Bronchial epithelial cell (primary cell): ENCODE results near the gene LAMP5. TPM values are rescaled to one million over a fixed set of nuclear protein-coding genes. Genes with fewer than 3 reads are reported as not detected.

ENCODE experiments used
- DNase-seq: peaks from one replicate; pipeline ENCODE4 v3.0.0-alpha.2; 2010; ENCODE audit warnings: low read depth
- FAIRE-seq: peaks from 2 replicates; lab custom pipeline; 2011; peaks lifted over from hg19 to GRCh38; lab: Jason Lieb, UNC
- H3K27me3 ChIP-seq: 2 replicates; pipeline ENCODE4 v1.5.1; 2011; ENCODE audit warnings: low read length; ENCODE audit not compliant: control insufficient read depth, insufficient read depth
- H3K36me3 ChIP-seq: 2 replicates; pipeline ENCODE4 v1.5.1; 2011; ENCODE audit warnings: low read length; ENCODE audit not compliant: control insufficient read depth, insufficient read depth
- H3K4me3 ChIP-seq: 2 replicates; pipeline ENCODE4 v1.5.1; 2011; ENCODE audit warnings: mild to moderate bottlenecking, low read depth, low read length, control low read depth
- CTCF ChIP-seq: IDR thresholded peaks from 2 replicates; pipeline ENCODE4 v1.5.1; 2011; ENCODE audit warnings: mild to moderate bottlenecking, moderate library complexity, low read length, control low read depth, inconsistent platforms; ENCODE audit not compliant: insufficient read depth, severe bottlenecking
- total RNA-seq: library from RNA; depleted of rRNA; stranded (reverse); fragments of >200 nt; gene quantifications from 2 replicates; pipeline ENCODE4 v1.2.1, GENCODE V29; 2014

Gene LAMP5
- total RNA-seq, 1 donor from 2014 or later = not detected

DNA sequence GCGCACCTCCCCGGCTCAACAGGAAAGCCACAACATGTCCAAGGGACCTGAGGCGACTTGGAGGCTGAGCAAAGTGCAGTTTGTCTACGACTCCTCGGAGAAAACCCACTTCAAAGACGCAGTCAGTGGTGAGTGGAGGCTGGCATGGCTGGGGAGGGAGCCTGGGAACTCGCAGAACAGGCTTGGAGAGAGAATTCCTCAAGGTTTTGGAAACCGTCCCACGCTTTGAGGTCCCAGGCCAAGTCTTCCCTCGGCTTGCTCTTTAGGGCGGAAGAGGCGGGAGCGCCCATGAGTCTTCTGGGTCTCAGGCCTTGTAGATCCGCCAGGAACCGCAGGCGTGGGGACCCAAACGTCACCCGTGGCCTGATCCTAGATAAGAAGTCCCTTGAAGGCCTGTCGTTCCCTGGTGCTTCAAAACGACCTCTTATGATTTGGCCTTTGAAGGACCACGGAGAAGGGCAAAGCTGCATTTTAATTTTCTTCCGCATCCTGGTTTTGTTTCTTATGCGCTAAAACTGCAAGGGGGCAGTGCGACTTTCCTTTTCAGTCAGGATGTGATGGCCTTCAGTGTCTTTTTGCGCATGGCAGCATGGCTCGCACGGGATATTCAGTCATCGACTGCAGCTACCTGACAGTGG lies 2.0 kb downstream of the LAMP5 start:
- no peak for TF ChIP-seq CTCF
- Histone ChIP-seq H3K36me3 (no peaks in the 10 kb centered on the region), H3K4me3 (no peak overlapping the region), H3K27me3 (peaks cover 35% of the 10 kb centered on the region)
- peak; percentile 8 for DNase-seq
- FAIRE-seq = no peak

DNA sequence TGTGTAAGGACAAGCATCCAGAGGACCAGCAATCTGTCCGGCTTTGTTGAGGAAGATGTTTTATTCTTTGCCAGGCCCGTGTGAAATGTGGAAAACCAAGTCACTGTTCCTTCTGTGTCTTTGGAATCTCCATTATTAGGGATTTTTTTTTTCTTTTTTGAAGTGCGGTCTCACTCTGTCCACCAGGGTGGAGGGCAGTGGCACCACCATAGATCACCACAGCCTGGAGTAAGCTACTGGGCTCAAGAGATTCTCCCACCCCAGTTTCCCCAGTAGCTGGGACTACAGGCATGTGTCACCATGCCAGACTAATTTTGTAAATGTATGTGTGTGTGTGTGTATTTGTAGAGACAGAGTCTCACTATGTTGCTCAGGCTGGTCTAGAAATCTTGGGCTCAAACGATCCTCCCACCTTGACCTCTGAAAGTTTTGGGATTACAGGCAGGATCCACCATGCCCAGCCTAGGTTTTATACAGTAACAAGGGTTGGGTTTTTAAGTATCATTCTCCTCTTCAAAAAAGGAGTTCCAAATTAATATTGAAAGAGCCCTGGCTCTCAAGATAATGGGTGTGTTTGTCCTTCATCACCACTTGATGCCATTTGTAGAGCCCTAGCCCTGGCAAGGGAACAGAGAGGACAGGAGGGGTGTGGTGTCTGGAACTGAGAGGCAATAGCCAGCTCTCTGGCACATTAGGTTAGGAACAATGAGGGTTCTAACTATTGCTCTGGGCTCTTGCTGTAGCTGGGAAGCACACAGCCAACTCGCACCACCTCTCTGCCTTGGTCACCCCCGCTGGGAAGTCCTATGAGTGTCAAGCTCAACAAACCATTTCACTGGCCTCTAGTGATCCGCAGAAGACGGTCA lies 3.1 kb downstream of the LAMP5 start:
- no peak for FAIRE-seq

GRCh38 chr20:9518576-9519175 lies 4.3 kb downstream of the LAMP5 start:
- Histone ChIP-seq H3K36me3 (no peaks in the 10 kb centered on the region), H3K27me3 (peaks cover 35% of the 10 kb centered on the region), H3K4me3 (no peak overlapping the region)
- TF ChIP-seq CTCF = no peak
- DNase-seq (no peak), FAIRE-seq (no peak)

More for the DNA sequence above, 3.1 kb downstream of the LAMP5 start:
- no peak for DNase-seq
- H3K36me3 ChIP-seq = no peaks in the 10 kb centered on the region
- H3K27me3 ChIP-seq = peaks cover 35% of the 10 kb centered on the region
- TF ChIP-seq CTCF = no peak
- no peak overlapping the region for H3K4me3 ChIP-seq

GRCh38 chr20:9520086-9520485 lies 5.7 kb downstream of the LAMP5 start:
- peaks cover 26% of the 10 kb centered on the region for H3K27me3 ChIP-seq
- no peaks in the 10 kb centered on the region for H3K36me3 ChIP-seq
- no peak overlapping the region for H3K4me3 ChIP-seq
- no peak for TF ChIP-seq CTCF
- DNase-seq (no peak), FAIRE-seq (no peak)

GRCh38 chr20:9523636-9524035 lies 9.2 kb downstream of the LAMP5 start:
- no peak for DNase-seq
- peaks cover 5% of the 10 kb centered on the region for H3K27me3 ChIP-seq
- H3K36me3 ChIP-seq = no peaks in the 10 kb centered on the region
- TF ChIP-seq CTCF = no peak
- FAIRE-seq = no peak
- no peak overlapping the region for H3K4me3 ChIP-seq
